ENCODE measurements around the gene MCM3.

MCM3 gene

DNA sequence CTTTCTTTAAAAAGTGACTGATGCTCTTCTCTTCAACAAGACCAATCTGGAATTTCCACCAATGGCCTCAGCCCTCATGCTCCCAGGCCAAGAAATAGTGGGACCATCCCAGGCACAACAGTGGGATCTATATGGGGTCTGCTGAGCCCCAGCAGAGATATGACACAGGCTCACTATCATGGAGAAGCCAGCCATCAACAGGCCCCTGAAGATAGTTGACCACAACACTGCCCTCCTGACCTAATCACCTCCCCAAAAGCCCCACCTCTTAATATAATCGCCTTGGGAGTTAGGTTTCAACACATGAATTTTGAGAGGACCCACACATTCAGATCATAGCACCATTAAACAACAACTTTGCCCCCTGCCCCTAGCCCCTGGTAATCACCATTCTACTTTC lies 16.8 kb upstream of the MCM3 start:
- no peak for DNase-seq

DNA sequence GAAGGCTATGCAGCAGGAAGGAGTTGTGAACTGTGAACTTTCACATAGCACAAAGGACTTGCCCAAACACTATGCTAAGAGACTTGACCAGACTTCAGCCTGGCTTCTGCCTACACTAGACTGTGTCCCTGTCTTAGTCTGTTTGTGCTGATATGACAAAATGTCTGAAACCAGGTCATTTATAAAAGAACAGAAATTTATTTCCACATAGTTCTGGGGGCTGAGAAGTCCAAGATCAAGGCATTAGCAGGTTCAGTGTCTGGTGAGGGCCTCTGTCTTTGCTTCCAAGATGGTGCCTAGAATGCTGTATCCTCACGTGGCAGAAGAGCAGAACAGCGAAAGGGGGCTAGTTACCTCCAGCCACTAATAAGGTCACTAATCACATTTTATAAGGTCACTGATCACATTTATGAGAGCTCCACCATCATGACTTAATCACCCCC lies 16.0 kb upstream of the MCM3 start:
- DNase-seq = no peak

DNA sequence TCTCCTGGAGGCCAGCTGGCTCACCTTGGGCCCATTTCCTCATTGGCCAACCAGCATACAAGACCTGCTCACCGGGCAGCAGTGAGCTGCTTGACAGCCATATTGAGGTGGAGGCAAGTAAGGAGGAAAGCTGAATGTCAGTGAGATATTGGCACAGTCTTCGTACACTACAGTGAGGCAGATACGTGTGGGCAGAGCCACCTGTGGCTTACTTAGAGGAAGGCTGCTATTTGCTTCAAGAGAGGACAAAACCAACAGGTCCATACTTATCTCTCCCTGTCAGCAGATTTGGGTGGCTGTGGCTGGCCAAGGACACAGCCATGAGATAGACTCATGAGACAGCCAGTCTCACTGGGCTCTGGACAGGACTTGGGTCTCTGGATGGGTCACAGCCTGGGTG lies 15.1 kb upstream of the MCM3 start:
- no peak for DNase-seq

DNA sequence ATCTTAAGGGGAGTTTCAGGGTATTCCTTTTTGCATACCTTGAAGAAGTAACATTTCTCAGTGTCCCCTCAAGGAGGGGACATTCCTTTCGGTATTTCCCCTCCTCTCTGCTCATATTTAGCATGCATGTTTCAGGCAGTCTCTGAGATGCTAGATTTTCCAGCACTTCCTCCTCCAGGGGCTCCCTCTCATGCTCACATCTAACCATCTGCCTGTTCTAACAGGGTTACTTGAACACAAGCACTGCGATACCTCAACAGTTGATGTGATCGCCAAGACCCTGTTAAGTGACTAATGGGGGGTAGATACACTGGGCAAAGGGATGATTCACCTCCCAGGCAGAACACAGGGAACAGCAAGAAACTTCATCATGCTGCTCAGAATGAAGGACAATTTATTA lies 12.9 kb upstream of the MCM3 start:
- DNase-seq = no peak

DNA sequence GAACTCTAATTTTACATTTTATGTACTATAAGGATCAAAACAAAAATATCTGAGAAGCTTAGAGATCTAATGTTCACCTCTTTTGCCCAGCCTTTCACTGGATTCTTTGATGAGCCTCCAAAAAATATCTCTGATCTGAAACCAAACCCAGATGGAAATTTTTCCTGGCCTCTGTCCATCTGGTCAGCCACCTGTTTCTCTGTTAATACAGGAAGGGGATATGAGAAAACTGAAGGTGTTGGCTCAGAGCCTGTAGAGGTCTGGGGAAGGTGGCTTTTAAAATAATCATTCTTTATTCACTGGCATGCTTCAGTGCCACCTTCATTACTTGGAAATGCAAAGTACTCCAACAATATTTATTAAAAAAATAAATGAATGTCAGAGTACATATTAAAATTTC lies 8.5 kb upstream of the MCM3 start:
- DNase-seq = no peak

DNA sequence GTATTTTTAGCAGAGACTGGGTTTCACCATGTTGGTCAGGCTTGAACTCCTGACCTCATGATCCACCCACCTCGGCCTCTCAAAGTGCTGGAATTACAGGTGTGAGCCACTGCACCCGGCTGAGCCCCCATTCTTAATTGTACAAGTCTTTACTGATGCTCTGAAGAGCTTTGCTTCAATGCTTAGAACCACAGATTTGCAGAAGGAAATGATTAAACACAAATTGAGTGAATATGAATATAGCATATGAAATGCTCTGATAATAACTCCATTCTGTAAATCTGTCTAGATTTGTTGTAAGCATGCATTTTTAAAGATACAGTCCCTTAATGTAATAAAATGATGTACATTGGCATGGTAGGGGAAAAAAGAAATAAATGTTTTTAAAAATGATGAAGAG lies 4.3 kb upstream of the MCM3 start:
- DNase-seq = no peak

DNA sequence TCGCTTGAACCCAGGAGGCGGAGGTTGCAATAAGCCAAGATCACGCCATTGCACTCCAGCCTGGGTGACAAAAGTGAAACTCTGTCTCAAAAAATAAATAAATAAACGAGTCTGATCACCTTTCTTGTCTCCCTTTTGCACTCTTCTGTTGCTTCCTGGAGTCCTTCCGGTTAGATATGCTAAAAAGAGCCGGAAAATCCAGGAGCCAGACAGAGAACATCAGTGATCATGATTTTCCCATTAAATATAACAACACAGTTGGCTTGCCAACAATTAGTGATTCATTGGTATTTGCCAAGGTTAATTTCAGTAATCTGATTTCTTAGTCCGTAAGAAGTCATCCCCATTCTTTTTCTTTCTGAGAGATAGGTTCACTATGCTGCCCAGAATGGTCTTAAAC lies 3.7 kb upstream of the MCM3 start:
- DNase-seq = no peak

DNA sequence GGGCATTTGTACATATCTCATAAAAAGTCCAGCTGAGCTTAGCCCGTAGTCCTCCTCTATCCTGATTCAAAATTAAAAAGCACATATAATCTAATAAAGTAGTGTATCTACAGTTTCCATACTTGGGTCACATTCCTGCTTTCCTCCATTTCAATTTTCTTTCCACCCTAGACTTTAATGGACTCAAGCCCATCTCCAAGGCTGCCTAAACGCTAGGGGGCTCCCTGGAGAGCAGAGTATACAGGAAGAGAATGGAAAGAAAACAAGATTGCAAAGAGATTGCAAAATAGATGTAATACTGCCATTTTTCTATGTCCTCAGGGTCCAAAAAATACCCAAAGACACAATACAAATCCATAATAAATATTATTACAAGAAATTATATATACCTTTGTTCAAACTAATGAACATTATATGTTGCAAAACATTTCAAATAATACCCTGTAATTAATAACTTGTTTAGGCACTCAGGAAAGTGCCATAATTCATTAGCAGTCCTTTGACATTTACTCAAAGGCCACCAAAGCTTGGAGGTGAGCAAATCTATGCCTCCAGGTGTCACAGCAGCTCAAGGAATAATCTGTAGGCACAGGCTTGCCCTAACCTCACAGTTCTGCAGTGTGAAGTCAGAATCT lies 2.4 kb upstream of the MCM3 start:
- peak; percentile 38 to 52 for DNase-seq

DNA sequence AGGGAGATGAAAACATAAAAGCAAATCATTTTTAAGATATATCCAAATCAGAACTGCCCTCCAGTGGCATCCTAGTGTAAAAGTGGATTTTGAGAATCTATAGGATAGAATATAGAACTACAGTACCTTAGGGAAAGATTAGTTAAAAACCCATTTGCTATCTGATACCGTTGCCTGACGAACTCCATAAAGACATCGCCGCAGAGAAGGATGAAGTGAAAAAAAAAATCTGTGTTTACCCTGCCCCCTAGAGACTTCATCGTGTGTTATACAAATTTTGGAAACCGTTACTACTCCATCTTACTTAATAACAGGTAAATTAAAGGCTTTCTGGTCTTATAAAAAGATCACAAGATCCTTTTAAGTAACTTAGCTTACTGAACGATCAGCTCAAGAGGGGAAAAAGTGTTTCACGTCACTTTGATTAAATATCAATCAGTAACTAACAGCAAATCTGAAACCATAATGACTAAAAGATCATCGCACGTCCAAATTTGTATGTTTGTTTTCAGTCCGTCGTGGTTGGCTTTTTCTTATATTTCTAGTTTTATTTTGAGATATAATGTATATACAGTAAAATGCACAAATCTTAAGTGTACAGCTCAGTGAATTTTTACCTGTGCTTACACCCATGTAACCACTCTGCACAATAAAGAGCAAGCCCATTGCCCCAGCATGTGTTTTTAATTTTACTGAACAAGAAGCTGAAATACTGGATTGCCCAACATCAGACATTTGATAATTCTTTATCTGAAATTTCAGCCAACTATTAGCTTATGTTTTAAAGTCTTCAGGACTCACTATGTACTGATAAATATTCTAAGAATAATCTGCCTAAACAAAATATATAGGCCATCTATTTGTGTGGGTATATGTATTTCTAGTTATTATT lies 881 bp upstream of the MCM3 start:
- peak in 1 of 2 experiments; percentile 55 for DNase-seq

DNA sequence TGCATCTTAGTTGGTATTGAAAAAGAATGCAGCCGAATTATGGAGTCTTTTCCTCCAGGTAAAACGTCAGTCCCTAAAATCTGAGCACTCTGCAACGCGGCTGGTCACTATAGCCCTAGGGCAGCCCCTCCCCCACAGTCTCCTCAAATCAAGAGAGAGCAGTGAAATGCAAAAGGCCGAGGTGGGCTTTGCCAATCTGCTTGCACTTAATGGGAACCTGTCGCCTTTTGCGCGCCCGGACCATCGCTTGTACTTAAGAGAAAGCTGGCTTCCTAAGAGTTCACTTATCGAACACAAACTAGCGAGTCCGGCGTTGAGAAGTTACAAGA lies 447 bp downstream of the MCM3 start:
- DNase-seq = no peak

DNA sequence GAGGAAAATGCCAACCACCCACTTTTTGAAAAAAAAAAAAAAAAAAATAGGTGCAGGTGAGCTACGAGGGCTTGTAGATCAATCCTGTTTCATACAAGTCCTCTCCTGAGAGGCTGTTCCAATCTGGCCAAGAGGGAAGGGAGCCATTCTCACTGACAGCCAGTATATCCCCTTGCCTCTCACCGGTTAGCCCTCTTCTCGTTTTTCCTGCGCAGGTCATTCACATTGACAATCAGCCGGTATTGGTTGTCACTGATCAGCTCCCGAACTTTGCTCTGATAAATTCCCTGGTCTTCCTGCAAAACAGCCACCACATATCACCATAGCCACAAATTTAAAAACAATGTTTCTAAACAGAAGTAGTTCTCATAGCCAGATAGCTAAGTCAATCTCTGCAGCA lies 1.4 kb downstream of the MCM3 start:
- DNase-seq = no peak

DNA sequence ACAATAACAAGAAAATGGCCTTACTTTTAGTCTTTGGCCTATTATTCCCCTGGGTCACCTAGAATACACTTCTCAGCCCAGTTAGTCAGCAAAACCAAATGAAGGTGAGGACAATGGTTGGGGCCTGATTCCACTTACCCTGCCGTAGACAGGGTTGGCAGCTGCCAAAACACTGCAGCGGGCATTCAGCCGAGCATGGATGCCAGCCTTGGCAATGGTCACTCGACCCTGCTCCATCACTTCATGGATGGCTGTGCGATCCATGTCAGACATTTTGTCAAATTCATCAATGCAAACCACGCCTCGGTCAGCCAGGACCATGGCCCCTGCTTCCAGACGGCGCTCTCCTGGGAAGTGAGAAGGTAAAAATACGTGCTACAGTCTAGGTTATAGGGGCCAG lies 8.4 kb downstream of the MCM3 start:
- DNase-seq = no peak

DNA sequence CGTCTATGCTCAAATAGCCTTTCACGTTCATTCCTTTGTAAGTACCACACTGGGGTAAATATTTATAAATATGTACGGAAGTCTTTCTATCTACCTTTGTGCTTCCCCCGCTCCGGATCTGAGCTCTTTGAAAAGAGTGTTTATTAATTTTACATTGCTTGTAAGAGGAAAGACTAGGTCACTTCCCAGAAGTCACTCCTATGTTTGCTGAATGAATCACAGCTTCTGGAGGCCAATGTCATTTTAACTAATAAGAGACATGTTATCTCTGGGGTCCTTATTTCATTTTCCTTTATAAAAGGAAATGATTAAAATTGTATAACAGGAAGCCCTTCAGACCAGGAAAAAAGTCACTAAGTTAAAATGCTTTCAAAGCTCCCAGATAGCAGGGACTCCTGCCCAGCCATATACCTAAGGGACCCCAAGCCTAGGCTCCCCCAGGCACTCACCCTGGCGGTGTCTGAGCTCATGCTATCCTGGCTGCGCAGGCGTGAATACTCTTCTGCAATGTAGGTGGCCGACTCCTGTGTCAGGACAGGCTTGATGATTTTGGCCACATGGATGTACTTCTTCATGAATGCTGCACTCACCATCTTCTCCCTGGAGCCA lies 12.6 kb downstream of the MCM3 start:
- no peak for DNase-seq

DNA sequence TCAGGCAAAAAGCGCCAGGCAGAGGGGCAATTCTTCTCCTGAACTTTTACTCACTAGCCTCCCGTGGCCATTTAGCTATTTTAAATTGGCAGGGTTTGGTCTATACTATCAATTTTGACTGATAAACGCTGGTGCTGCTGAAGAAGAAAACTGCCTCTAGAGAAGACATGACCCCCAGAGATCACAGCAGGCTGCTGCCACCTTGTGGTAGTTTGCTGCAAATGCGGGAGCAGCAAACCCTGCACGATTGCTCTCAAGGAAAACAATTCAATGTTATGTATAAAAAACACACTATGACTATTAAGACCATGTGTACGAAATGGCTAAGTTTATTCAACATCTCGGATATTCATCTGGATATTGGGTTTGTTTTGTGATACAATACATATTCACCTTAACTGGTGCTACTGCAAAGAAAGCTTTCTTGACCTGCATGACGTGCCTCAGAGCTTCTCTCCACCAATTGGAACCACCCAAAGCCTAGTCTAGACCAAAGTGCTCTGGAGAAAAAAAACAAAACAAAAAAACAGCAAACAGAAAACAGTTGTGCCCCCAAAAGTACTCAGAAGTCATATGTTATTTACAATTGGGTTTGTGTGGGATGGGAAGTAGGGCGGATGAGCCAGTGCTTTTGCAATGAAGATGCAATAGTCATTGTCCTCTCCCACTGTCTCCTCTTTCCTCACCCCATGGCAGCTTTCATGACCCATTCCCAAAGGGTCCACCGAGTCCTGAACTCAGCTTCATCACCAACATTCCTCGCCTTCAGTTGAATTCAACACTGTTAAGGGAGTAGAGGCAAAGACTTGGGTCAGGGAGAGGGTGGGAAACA lies 20.6 kb downstream of the MCM3 start:
- DNase-seq = peak; percentile 12 to 53

DNA sequence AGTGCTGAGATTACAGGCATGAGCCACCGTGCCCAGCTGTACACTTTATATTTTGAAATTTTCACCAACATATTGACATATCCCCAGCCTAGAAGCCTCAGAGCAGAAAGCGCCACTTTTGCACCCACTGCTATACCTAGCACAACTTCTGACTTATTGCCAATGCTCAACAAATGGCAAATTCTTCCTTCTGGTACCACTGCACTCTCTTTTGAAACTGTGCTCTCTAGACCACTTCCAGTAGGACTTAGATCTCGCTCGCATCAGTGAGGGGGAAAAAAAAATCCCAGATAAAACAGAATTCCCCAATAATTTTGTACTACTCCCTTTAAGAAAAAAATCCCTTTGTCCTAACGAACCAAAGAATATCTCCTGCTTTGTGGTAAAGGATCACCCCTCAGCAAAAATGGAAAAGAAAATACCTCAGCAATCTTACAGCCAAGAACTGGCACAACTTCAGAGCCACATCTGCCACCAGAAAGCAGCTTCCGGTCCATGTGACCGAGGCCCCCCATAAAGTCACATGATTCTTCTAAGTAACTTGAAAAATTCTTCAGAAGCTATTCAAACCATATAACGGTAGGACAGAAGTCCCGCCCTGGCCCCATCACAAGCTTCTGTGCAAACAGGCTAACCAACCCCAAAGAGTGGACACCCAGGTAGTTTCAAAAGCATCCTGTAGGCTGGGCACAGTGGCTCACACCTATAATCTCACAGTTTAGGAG lies 21.8 kb downstream of the MCM3 start:
- DNase-seq = no peak

DNA sequence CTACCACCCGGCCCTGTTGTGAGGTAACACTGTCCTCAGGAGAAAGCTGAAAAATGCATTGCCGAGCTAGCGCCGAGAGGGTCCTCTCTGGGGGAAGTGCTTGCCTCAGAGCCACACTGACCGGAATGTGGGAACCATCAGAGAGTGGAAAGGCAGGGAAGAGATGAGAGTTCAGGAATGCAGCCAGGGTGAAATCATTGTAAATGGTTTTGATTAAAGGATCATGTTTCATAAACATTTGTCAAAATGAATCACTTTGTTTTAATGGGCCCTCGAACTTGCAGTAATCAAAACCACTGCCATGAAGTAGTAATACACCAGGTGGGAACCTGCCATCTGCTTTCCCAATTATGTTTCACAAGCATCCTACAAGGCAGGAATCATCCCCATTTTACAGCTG lies 23.3 kb downstream of the MCM3 start:
- no peak for DNase-seq

DNA sequence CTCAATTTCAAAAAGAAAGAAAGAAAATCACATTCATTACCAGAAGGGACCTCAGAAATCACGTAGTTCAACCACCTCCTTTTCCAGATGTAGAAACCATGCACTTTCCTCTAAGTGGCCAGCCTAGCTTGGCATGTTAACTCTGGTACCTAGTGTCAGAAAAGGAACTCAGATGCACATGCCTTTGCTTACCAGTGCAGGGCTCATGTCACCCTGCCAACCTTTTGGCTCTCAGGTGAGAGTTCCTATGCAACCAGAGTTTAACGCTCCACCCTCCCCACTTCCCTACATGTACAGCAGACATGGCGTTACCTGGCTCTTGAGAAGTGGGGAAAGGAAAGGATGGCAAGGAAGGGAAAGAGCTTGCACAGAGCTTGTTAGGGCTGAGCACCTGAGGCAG lies 23.9 kb downstream of the MCM3 start:
- no peak for DNase-seq

DNA sequence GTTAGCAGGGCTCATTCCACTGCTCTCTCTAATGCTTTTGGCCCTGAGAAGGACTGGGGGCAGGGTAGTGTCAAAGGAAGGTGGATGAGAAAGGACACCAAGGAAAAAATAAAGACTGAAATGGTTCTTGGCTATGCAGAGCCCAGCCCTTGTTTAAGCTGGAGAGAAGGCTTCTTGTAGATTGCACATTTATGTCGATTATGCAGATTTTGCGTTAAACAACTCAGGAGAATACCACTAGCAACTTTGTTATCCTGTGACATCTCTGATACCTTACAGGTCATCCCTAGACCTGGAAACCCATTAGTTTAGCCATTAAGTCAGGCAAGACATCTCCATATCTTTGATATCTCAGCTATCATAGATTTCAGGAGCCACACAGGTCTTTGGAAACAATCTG lies 29.1 kb downstream of the MCM3 start:
- no peak for DNase-seq

DNA sequence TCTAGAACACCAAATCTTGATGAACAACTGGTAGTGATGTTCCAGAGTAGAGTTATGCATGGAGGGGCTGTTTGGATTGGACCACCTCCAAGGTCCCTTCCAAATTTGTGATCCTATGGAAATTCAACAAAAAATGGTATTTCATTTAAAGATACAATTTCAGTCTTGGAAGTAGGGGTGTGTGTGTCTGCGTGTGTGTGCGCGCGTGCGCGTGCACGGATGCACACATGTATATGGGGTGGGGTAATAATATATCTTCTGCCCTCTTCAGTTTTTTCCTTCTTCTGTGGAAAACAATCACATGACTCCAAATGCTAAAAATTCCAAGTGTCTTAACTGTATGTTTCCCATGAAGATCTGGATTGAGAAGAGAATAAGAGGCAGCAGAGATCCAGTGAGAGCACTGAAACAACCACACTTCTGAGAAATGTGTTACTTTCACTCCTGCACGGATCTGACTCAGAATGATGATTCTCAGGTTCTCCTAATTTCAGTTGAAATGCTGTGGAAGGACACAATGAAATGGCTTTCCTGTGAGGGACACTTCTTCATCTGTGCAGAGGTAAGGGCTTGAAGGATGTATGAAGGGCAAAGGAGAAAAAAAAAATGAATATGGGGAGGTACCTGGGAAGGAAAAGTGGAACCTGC lies 29.7 kb downstream of the MCM3 start:
- no peak for DNase-seq

DNA sequence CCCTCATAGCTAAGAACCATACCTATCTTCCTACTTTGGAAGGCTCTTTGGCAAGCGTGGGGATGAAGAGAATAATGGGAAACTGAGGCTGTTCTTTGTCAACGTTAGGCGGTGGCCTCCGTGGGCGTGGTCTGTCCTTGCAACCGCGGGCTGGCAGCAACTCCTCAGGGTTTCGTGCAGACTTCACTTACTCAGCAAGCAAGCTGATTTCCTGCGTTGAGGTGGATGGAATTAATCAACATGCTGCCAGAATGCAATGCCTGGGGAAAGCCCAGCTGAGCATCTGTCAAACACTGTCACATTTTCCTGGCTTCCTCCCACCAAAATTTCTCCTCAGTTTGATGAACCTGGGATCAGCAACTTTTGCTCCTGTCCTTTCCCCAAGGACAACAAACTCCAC lies 31.0 kb downstream of the MCM3 start:
- no peak for DNase-seq

DNA sequence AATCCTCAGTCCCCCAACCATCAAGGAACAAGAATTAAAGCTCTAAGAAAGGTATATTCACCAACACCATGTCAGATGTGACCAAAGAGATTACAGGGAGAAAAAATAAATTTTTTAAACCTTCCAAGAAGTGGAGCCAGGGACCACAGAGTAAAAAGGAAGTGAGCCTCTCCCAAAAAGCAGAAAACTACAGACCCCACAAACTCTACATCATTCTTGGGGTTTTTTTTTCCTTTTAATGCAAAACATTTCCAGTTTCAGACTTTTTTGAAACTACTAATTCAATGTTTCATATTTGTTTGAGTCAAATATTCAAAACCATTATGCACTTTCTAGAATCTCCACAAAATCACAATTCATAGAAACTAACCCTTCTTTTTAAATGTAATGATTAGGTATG lies 33.4 kb downstream of the MCM3 start:
- no peak for DNase-seq

DNA sequence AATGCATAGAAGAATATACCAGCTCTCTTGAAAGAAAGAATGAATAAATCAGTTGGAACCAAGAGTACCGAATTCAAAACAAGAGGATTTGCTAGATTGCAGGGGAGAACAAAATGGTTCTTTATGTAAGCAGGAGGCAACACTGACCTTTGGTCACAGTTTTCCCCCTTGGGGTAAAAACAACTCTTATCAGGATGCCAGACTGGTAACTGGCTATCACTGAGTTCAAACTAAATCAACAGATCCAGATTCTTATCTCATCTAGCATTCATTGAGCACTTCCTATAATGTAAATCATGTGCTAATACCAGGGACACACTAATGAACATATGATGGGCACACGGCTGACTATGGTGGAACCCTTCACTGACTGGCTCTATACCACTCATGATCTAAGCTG lies 35.5 kb downstream of the MCM3 start:
- no peak for DNase-seq

All from NCI-H1930 (cell line).